Loucy (cell line): Measurements from ENCODE around the gene PRR23E.

Experiments
- EZH2phosphoT487 ChIP-seq: fragments of 200-600 bp; IDR thresholded peaks from 2 replicates; pipeline ENCODE4 v1.6.1; 2018; ENCODE audit warnings: antibody characterized with exemption, mild to moderate bottlenecking, moderate library complexity, borderline replicate concordance
- TF ChIP-seq, protein P1 (sequence below): fragments of 200-600 bp; sonication (generic); conservative IDR thresholded peaks from 2 replicates; pipeline ENCODE4 v1.5.1; 2014; ENCODE audit warnings: mild to moderate bottlenecking, antibody characterized with exemption, low read length

DNA sequence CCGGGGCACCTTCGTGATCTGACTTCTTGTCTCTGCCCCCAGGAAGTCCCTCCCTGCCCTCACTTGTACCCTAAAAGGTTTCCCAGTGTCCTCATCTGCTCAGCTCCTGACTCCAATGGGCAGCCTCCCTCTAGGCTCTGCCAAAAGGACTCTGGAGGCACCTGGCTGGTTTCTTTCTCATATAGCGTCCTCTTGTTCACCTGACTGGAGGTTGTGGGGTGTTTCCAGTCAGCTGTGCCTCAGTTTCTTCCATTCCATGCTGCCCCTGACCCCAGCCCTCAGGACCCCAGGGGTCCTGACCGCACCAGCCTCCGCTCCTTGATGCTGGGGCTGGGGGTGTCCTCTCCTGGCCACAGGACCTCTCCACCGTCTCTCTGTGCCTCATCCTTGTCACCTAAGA is 2.5 kb downstream of the PRR23E start:
- TF ChIP-seq, protein P1, sequence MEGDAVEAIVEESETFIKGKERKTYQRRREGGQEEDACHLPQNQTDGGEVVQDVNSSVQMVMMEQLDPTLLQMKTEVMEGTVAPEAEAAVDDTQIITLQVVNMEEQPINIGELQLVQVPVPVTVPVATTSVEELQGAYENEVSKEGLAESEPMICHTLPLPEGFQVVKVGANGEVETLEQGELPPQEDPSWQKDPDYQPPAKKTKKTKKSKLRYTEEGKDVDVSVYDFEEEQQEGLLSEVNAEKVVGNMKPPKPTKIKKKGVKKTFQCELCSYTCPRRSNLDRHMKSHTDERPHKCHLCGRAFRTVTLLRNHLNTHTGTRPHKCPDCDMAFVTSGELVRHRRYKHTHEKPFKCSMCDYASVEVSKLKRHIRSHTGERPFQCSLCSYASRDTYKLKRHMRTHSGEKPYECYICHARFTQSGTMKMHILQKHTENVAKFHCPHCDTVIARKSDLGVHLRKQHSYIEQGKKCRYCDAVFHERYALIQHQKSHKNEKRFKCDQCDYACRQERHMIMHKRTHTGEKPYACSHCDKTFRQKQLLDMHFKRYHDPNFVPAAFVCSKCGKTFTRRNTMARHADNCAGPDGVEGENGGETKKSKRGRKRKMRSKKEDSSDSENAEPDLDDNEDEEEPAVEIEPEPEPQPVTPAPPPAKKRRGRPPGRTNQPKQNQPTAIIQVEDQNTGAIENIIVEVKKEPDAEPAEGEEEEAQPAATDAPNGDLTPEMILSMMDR: no peak
- no peak for TF ChIP-seq EZH2phosphoT487
